NCI-H128 (cell line): Measurements from ENCODE around the gene SERPINA12.

Experiments
- DNase-seq: peaks from one replicate; lab custom pipeline; 2025; ENCODE audit not compliant: unreplicated experiment; lab: John Stamatoyannopoulos, UW

SERPINA12 gene

GRCh38 chr14:94441531-94442205, 67.6 kb downstream of the SERPINA12 start:
- no peak for DNase-seq

GRCh38 chr14:94441130-94441529, 68.1 kb downstream of the SERPINA12 start:
- no peak for DNase-seq

GRCh38 chr14:94439453-94440057, 69.7 kb downstream of the SERPINA12 start:
- no peak for DNase-seq
